ENCODE data around the gene WWOX. TPM values are rescaled to one million over a fixed set of nuclear protein-coding genes. Genes with fewer than 3 reads are reported as not detected.

The WWOX gene
- total and polyA plus RNA-seq, 2 of the 8 experiments (the other 6 are each of a cell fraction or from before 2014, with no cell fraction given): 5.4 to 16.7 TPM

DNA sequence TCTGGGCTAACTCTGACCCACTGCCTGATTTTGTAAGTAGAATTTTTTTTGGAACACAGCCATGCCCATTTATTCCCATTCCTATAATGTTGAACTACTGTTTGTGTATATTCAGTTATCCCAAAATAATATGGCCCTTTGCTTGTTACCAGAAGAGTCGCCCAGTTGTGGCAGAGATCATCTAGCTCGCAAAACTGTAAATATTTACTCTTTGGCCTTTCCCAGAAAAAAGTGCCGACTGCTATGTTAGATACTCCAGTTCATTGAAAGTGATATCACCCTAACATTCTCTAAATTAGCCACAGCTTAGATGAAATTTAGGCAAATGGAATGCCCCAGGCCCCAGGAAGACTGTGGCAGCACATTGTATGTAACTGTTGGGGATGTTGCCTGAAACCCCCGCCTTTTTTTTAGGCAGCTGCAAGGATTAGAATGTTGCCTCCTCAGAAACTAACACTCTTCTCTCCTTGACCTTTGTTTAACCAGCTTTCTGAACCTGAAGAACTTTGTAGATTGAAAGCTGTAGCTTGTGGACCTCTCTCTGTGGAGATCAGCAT, 19.1 kb downstream of the WWOX start:
- Histone ChIP-seq H3K36me3 (ENCODE audit: control insufficient read depth in 2 of 4, insufficient read depth in 4 of 4, low read length in 3 of 4) (peaks cover 0 to 12% (median 9%) of the 10 kb centered on the region in 4 experiments; a peak in 4 of 8 replicates), H3K4me2 (ENCODE audit: insufficient read depth in 1 of 2, low read depth in 2 of 2, low read length in 2 of 2) (no peak overlapping the region), H2AK5ac (ENCODE audit: low read depth, low read length) (no peak overlapping the region), H4K20me1 (replicated peaks in 1 of 2; ENCODE audit: control insufficient read depth in 1 of 2, insufficient read depth in 2 of 2, low read length in 2 of 2) (no peaks in the 10 kb centered on the region), H2BK15ac (ENCODE audit: low read length) (no peak overlapping the region), H4K8ac (ENCODE audit: extremely low read depth, insufficient read depth, low read length) (no peak overlapping the region), H3K9ac (replicated peaks in 1 of 4; ENCODE audit: extremely low read depth in 1 of 4, low read depth in 3 of 4, low read length in 3 of 4) (no peak overlapping the region), H2BK120ac (replicated peaks; ENCODE audit: low read depth, low read length) (no peak overlapping the region), H3K79me1 (ENCODE audit: low read depth, low read length) (no peaks in the 10 kb centered on the region), H3K79me2 (ENCODE audit: control insufficient read depth in 1 of 2, insufficient read depth in 2 of 2, low read length in 2 of 2) (no peaks in the 10 kb centered on the region), H3K23ac (ENCODE audit: insufficient read length) (no peak overlapping the region), H3K4me1 (replicated peaks in 1 of 4; ENCODE audit: control insufficient read depth in 3 of 4, insufficient read depth in 4 of 4, low read length in 3 of 4) (no peaks in the 10 kb centered on the region), H3K23me2 (ENCODE audit: low read depth, low read length) (no peaks in the 10 kb centered on the region), H3K27me3 (replicated peaks in 1 of 4; ENCODE audit: control insufficient read depth in 3 of 4, extremely low read depth in 1 of 4, insufficient read depth in 3 of 4, low read length in 3 of 4) (no peaks in the 10 kb centered on the region), H3K18ac (ENCODE audit: extremely low read depth, low read length) (no peak overlapping the region), H3K14ac (ENCODE audit: insufficient read length) (no peak overlapping the region), H2BK5ac (ENCODE audit: low read depth, low read length) (no peak overlapping the region), H4K5ac (ENCODE audit: insufficient read length, low read depth, low read length) (no peak overlapping the region), H3K9me3 (ENCODE audit: insufficient read depth in 2 of 2, low read depth in 1 of 2, low read length in 1 of 2) (no peaks in the 10 kb centered on the region), H3K27ac (ENCODE audit: low read depth, low read length) (no peak overlapping the region), H3K56ac (replicated peaks; ENCODE audit: insufficient read length, low read depth, low read length) (no peak overlapping the region), H3K4me3 (ENCODE audit: extremely low read depth in 1 of 4, insufficient read depth in 2 of 4, low read depth in 3 of 4, low read length in 4 of 4) (no peak overlapping the region), H2BK20ac (ENCODE audit: low read length) (no peak overlapping the region), H3K4ac (replicated peaks; ENCODE audit: insufficient read length, low read depth, low read length) (no peak overlapping the region), H2BK12ac (ENCODE audit: low read depth, low read length) (no peak overlapping the region), H2AFZ (ENCODE audit: low read length) (no peak overlapping the region), H4K91ac (replicated peaks; ENCODE audit: insufficient read length, low read length) (no peak overlapping the region)
- WGBS, 2 experiments (ENCODE audit: extremely low coverage in 1 of 2, insufficient coverage in 1 of 2, insufficient read length in 1 of 2, insufficient replicate concordance in 2 of 2, low coverage in 1 of 2, low lambda C conversion rate in 2 of 2, missing lambda C conversion rate in 1 of 2): 72% methylated on average over 4 of the region's 4 CpGs; no CpG with 5 or more reads in 1 of the 2 experiments
- no peak for DNase-seq (ENCODE audit: low read depth in 1 of 2, low spot score in 2 of 2)
- FAIRE-seq: no peak
- TF ChIP-seq CBX8 (IDR thresholded peaks at IDR 0.05; ENCODE audit: borderline replicate concordance, low read depth, low read length) (no peak), MAFK (IDR thresholded peaks at IDR 0.05; ENCODE audit: low read depth, low read length) (no peak), BACH1 (IDR thresholded peaks at IDR 0.05; ENCODE audit: low read length) (no peak), HDAC2 (IDR thresholded peaks at IDR 0.05; ENCODE audit: borderline replicate concordance in 1 of 2, low read depth in 2 of 2, low read length in 2 of 2) (no peak), CHD1 (IDR thresholded peaks at IDR 0.05; ENCODE audit: low read depth, low read length) (no peak), JUND (IDR thresholded peaks at IDR 0.05; ENCODE audit: low read length) (no peak), KDM4A (IDR thresholded peaks at IDR 0.05; ENCODE audit: low read depth, low read length, severe bottlenecking) (no peak), KDM5A (IDR thresholded peaks at IDR 0.05; ENCODE audit: low read length) (no peak), TCF12 (IDR thresholded peaks at IDR 0.05; ENCODE audit: low read depth, low read length) (no peak)
- CTCF ChIA-PET (ENCODE audit: partially characterized antibody): interaction anchor here (0.6 to 2.9 kb wide), 2 partner anchors 19 to 52 kb away, joined by 3 to 14 read pairs; partner anchors contain the start of gene WWOX
- POLR2A ChIA-PET (ENCODE audit: partially characterized antibody): no interaction called here

Data from H1 (cell line).